ENCODE measurements around the gene PLA1A.

PLA1A gene

DNA sequence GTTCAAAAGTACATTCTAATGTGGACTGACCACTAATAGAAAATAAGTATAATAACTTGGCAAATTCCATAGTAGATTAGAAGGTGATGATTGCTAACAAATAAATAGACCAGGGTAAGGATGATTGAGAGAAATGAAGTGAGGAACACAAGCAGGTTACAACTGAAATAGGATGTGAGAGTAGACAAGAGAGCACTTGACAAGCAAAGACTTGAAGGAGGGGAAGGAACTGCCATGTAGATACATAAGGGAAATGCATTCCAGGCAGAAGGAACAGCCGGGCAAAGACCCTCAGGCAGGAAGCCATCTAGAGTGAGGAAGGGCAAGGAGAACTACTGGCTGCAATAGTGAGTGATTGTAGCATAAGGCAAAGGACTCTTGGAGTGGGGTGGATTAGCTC, 5.0 kb downstream of the PLA1A start:
- Histone ChIP-seq H3K4me3 (ENCODE audit: low read depth, low read length) (no peak overlapping the region), H3K27ac (ENCODE audit: extremely low read depth, low read depth, low read length) (no peak overlapping the region), H3K9me3 (ENCODE audit: control insufficient read depth, insufficient read depth, low read depth, low read length) (no peaks in the 10 kb centered on the region), H3K4me1 (ENCODE audit: control insufficient read depth, insufficient read depth, low read length) (no peaks in the 10 kb centered on the region), H3K36me3 (ENCODE audit: control insufficient read depth in 2 of 2, insufficient read depth in 1 of 2, low read length in 2 of 2) (no peaks in the 10 kb centered on the region)
- POLR2A ChIA-PET, result no interaction called here
- TF ChIP-seq OVOL3 (tag by site-specific recombination; IDR thresholded peaks at IDR 0.05) (no peak), ZNF175 (tag by site-specific recombination; IDR thresholded peaks at IDR 0.05) (no peak), ZNF341 (tag by site-specific recombination; IDR thresholded peaks at IDR 0.05; ENCODE audit: low read depth) (no peak), ZNF792 (tag by site-specific recombination; IDR thresholded peaks at IDR 0.05) (no peak), HOXD13 (CRISPR knock-in tag; IDR thresholded peaks at IDR 0.05; ENCODE audit: borderline replicate concordance) (no peak), ZBTB17 (tag by site-specific recombination; IDR thresholded peaks at IDR 0.05) (no peak), ZNF239 (tag by site-specific recombination; IDR thresholded peaks at IDR 0.05) (no peak), BCL6B (tag by site-specific recombination; IDR thresholded peaks at IDR 0.05) (no peak), GLI2 (tag by site-specific recombination; IDR thresholded peaks at IDR 0.05; ENCODE audit: borderline replicate concordance, low read depth) (no peak), ZNF660 (tag by site-specific recombination; IDR thresholded peaks at IDR 0.05) (no peak), ZIC2 (tag by site-specific recombination; IDR thresholded peaks at IDR 0.05) (no peak), ZNF830 (tag by site-specific recombination; IDR thresholded peaks at IDR 0.05; ENCODE audit: low read depth) (no peak)
- CTCF ChIA-PET, result no interaction called here

GRCh38 chr3:119604878-119605277, 7.2 kb downstream of the PLA1A start:
- H3K4me3 ChIP-seq (ENCODE audit: low read depth, low read length), result no peak overlapping the region
- no peaks in the 10 kb centered on the region for H3K4me1 ChIP-seq (ENCODE audit: control insufficient read depth, insufficient read depth, low read length)
- H3K36me3 ChIP-seq (ENCODE audit: control insufficient read depth in 2 of 2, insufficient read depth in 1 of 2, low read length in 2 of 2), result no peaks in the 10 kb centered on the region
- TF ChIP-seq, protein P1, sequence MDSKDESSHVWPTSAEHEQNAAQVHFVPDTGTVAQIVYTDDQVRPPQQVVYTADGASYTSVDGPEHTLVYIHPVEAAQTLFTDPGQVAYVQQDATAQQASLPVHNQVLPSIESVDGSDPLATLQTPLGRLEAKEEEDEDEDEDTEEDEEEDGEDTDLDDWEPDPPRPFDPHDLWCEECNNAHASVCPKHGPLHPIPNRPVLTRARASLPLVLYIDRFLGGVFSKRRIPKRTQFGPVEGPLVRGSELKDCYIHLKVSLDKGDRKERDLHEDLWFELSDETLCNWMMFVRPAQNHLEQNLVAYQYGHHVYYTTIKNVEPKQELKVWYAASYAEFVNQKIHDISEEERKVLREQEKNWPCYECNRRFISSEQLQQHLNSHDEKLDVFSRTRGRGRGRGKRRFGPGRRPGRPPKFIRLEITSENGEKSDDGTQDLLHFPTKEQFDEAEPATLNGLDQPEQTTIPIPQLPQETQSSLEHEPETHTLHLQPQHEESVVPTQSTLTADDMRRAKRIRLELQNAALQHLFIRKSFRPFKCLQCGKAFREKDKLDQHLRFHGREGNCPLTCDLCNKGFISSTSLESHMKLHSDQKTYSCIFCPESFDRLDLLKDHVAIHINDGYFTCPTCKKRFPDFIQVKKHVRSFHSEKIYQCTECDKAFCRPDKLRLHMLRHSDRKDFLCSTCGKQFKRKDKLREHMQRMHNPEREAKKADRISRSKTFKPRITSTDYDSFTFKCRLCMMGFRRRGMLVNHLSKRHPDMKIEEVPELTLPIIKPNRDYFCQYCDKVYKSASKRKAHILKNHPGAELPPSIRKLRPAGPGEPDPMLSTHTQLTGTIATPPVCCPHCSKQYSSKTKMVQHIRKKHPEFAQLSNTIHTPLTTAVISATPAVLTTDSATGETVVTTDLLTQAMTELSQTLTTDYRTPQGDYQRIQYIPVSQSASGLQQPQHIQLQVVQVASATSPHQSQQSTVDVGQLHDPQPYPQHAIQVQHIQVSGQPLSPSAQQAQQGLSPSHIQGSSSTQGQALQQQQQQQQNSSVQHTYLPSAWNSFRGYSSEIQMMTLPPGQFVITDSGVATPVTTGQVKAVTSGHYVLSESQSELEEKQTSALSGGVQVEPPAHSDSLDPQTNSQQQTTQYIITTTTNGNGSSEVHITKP (tag by site-specific recombination; IDR thresholded peaks at IDR 0.05), result peak; percentile 37; the same call in 1 of the 2 replicates
- no peak for TF ChIP-seq ZNF621 (tag by site-specific recombination; IDR thresholded peaks at IDR 0.05)
- no peak overlapping the region for H3K27ac ChIP-seq (ENCODE audit: extremely low read depth, low read depth, low read length)
- no peaks in the 10 kb centered on the region for H3K9me3 ChIP-seq (ENCODE audit: control insufficient read depth, insufficient read depth, low read depth, low read length)
- CTCF ChIA-PET, result interaction anchor here (1.0 kb wide), 1 partner anchor 722 kb away, joined by 3 read pairs; no protein-coding TSS in a partner anchor
- POLR2A ChIA-PET, result no interaction called here

DNA sequence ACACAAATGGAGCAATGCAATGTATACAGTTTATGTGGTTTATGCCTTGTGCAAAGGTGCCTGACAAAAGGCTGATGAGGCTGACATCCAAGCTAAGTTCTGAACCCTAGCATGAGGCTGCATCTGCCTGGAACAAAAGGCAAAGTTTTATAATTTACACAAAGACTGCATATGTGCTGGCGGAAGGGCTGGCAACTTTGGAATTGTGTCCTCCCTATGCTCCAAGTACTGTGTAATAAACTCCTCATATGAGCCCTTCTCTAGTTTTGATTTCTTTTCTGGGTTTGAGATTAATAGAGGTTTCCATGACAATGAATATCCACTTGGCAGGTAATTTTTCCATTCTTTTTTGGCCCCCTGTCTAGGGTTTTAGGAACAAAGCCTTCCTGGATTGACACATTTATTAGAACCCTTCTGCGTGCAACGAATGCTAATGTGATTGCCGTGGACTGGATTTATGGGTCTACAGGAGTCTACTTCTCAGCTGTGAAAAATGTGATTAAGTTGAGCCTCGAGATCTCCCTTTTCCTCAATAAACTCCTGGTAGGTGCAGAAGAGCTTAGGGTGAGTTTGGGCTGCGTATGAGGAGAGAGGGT, 10.8 kb downstream of the PLA1A start:
- ChIA-PET CTCF (no interaction called here), POLR2A (no interaction called here)
- no peaks in the 10 kb centered on the region for H3K4me1 ChIP-seq (ENCODE audit: control insufficient read depth, insufficient read depth, low read length)
- no peaks in the 10 kb centered on the region for H3K36me3 ChIP-seq (ENCODE audit: control insufficient read depth in 2 of 2, insufficient read depth in 1 of 2, low read length in 2 of 2)
- H3K27ac ChIP-seq (ENCODE audit: extremely low read depth, low read depth, low read length), result no peak overlapping the region
- TF ChIP-seq ZNF544 (tag by site-specific recombination; IDR thresholded peaks at IDR 0.05) (no peak), ZNF324 (tag by site-specific recombination; IDR thresholded peaks at IDR 0.05) (no peak), ZFP41 (tag by site-specific recombination; IDR thresholded peaks at IDR 0.05; ENCODE audit: borderline replicate concordance) (no peak), BCL11B (tag by site-specific recombination; IDR thresholded peaks at IDR 0.05; ENCODE audit: low read depth) (no peak), ZNF174 (tag by site-specific recombination; IDR thresholded peaks at IDR 0.05) (no peak), ZNF473 (tag by site-specific recombination; IDR thresholded peaks at IDR 0.05) (no peak), ZNF48 (tag by site-specific recombination; IDR thresholded peaks at IDR 0.05) (no peak), ZNF560 (tag by site-specific recombination; IDR thresholded peaks at IDR 0.05; ENCODE audit: borderline replicate concordance) (no peak), ZBTB48 (tag by site-specific recombination; IDR thresholded peaks at IDR 0.05) (no peak)
- TF ChIP-seq, protein P2, sequence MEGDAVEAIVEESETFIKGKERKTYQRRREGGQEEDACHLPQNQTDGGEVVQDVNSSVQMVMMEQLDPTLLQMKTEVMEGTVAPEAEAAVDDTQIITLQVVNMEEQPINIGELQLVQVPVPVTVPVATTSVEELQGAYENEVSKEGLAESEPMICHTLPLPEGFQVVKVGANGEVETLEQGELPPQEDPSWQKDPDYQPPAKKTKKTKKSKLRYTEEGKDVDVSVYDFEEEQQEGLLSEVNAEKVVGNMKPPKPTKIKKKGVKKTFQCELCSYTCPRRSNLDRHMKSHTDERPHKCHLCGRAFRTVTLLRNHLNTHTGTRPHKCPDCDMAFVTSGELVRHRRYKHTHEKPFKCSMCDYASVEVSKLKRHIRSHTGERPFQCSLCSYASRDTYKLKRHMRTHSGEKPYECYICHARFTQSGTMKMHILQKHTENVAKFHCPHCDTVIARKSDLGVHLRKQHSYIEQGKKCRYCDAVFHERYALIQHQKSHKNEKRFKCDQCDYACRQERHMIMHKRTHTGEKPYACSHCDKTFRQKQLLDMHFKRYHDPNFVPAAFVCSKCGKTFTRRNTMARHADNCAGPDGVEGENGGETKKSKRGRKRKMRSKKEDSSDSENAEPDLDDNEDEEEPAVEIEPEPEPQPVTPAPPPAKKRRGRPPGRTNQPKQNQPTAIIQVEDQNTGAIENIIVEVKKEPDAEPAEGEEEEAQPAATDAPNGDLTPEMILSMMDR (tag by site-specific recombination; IDR thresholded peaks at IDR 0.05), result no peak
- no peak overlapping the region for H3K4me3 ChIP-seq (ENCODE audit: low read depth, low read length)
- no peaks in the 10 kb centered on the region for H3K9me3 ChIP-seq (ENCODE audit: control insufficient read depth, insufficient read depth, low read depth, low read length)
